DOHH2 (cell line): ENCODE measurements around the gene SKAP2.
A peak's percentile ranks its signal among the peaks of the same experiment; 100 is the strongest.

Experiments
- H3F3A ChIP-seq: fragments of 200-600 bp; sonication (generic), shearing (Covaris generic); 2 replicates; pipeline ENCODE4 v1.6.0; 2016; ENCODE audit warnings: antibody characterized with exemption, mild to moderate bottlenecking; ENCODE audit not compliant: control insufficient read depth, insufficient read depth
- H3K27ac ChIP-seq: fragments of 200-600 bp; sonication (generic); 2 replicates; pipeline ENCODE4 v1.5.1; 2014; ENCODE audit warnings: low read depth, mild to moderate bottlenecking, low read length, moderate library complexity
- H3K27me3 ChIP-seq: fragments of 200-600 bp; sonication (generic); 2 replicates; pipeline ENCODE4 v1.6.1; 2014; ENCODE audit warnings: mild to moderate bottlenecking, low read length, mixed read lengths; ENCODE audit not compliant: control insufficient read depth
- H3K36me3 ChIP-seq: fragments of 200-600 bp; sonication (generic); 2 replicates; pipeline ENCODE4 v1.6.1; 2014; ENCODE audit warnings: mild to moderate bottlenecking, low read length, moderate library complexity, mixed read lengths; ENCODE audit not compliant: control insufficient read depth
- H3K4me1 ChIP-seq: fragments of 200-600 bp; sonication (generic); 2 replicates; pipeline ENCODE4 v1.6.1; 2014; ENCODE audit warnings: mild to moderate bottlenecking, low read length, mixed read lengths; ENCODE audit not compliant: control insufficient read depth
- H3K4me2 ChIP-seq: fragments of 200-600 bp; sonication (generic); 2 replicates; pipeline ENCODE4 v1.6.0; 2014; ENCODE audit warnings: mild to moderate bottlenecking, low read length, moderate library complexity
- H3K4me3 ChIP-seq: fragments of 200-600 bp; sonication (generic); 2 replicates; pipeline ENCODE4 v1.5.1; 2014; ENCODE audit warnings: mild to moderate bottlenecking, low read length, mixed read lengths
- H3K79me2 ChIP-seq: fragments of 200-600 bp; sonication (generic); 2 replicates; pipeline ENCODE4 v1.6.1; 2014; ENCODE audit warnings: mild to moderate bottlenecking, low read length, mixed read lengths; ENCODE audit not compliant: control insufficient read depth
- H3K9me2 ChIP-seq: fragments of 200-600 bp; sonication (generic); replicated peaks from 2 replicates; pipeline ENCODE4 v1.6.1; 2014; ENCODE audit warnings: mild to moderate bottlenecking, low read length, mixed read lengths; ENCODE audit not compliant: control insufficient read depth
- H3K9me3 ChIP-seq: fragments of 200-600 bp; sonication (generic); 2 replicates; pipeline ENCODE4 v1.6.1; 2014; ENCODE audit warnings: antibody characterized with exemption, low read length, mixed read lengths; ENCODE audit not compliant: control insufficient read depth, insufficient read depth
- H4K20me1 ChIP-seq: fragments of 200-600 bp; sonication (generic); 2 replicates; pipeline ENCODE4 v1.6.0; 2014; ENCODE audit warnings: low read depth, mild to moderate bottlenecking, antibody characterized with exemption, low read length, moderate library complexity; ENCODE audit not compliant: control insufficient read depth, insufficient read depth
- CTCF ChIP-seq: fragments of 200-600 bp; sonication (generic); IDR thresholded peaks from one replicate; pipeline ENCODE4 v1.5.1; 2014; ENCODE audit warnings: antibody characterized with exemption, mild to moderate bottlenecking, low read depth, low read length; ENCODE audit not compliant: poor library complexity, severe bottlenecking
- EZH2phosphoT487 ChIP-seq: fragments of 200-600 bp; sonication (generic); IDR thresholded peaks from 2 replicates; pipeline ENCODE4 v1.6.1; 2017; ENCODE audit warnings: borderline replicate concordance, mild to moderate bottlenecking, antibody characterized with exemption, low read length, moderate library complexity, mixed read lengths

Gene SKAP2

GRCh38 chr7:26864309-26865093, at the start of gene SKAP2:
SKAP2 (minus strand) TSS chr7:26864590; CDS start chr7:26864429, 161 bp downstream.
- H3K4me2 ChIP-seq: peak within 1 kb of the TSS; percentile 87
- no peaks in the 10 kb centered on the region for H3K9me2 ChIP-seq
- H3K36me3 ChIP-seq: peaks cover 4% of the 10 kb centered on the region; the same call in 1 of the 2 replicates
- peaks cover 40% of the 10 kb centered on the region for H3K4me1 ChIP-seq
- H4K20me1 ChIP-seq: no peaks in the 10 kb centered on the region
- H3F3A ChIP-seq: peaks cover 13% of the 10 kb centered on the region
- peaks cover 42% of the 10 kb centered on the region for H3K79me2 ChIP-seq
- TF ChIP-seq CTCF (no peak), EZH2phosphoT487 (no peak)
- no peaks in the 10 kb centered on the region for H3K27me3 ChIP-seq
- peak within 1 kb of the TSS; percentile 87 for H3K27ac ChIP-seq
- H3K9me3 ChIP-seq: no peaks in the 10 kb centered on the region
- peak within 1 kb of the TSS; percentile 91 for H3K4me3 ChIP-seq

- H3K4me1 ChIP-seq: no peaks in the 10 kb centered on the region
- no peaks in the 10 kb centered on the region for H3K36me3 ChIP-seq
- no peak overlapping the region for H3K4me3 ChIP-seq
- no peak for TF ChIP-seq EZH2phosphoT487
- TF ChIP-seq CTCF: no peak
- no peaks in the 10 kb centered on the region for H3K9me3 ChIP-seq
- no peaks in the 10 kb centered on the region for H4K20me1 ChIP-seq
- H3F3A ChIP-seq: no peaks in the 10 kb centered on the region
- no peaks in the 10 kb centered on the region for H3K9me2 ChIP-seq
- H3K4me2 ChIP-seq: no peak overlapping the region
- peaks cover 23% of the 10 kb centered on the region for H3K27me3 ChIP-seq
- no peaks in the 10 kb centered on the region for H3K79me2 ChIP-seq
- no peak overlapping the region for H3K27ac ChIP-seq
Measured at GRCh38 chr7:26912933-26913536, 48.6 kb upstream of the SKAP2 start.

GRCh38 chr7:26912338-26912737, 47.9 kb upstream of the SKAP2 start:
- no peaks in the 10 kb centered on the region for H4K20me1 ChIP-seq
- no peaks in the 10 kb centered on the region for H3K79me2 ChIP-seq
- no peaks in the 10 kb centered on the region for H3K4me1 ChIP-seq
- no peaks in the 10 kb centered on the region for H3K36me3 ChIP-seq
- no peak overlapping the region for H3K4me2 ChIP-seq
- H3K9me3 ChIP-seq: no peaks in the 10 kb centered on the region
- no peak for TF ChIP-seq CTCF
- no peak overlapping the region for H3K27ac ChIP-seq
- H3K27me3 ChIP-seq: peaks cover 18% of the 10 kb centered on the region
- H3K9me2 ChIP-seq: no peaks in the 10 kb centered on the region
- H3K4me3 ChIP-seq: no peak overlapping the region
- no peaks in the 10 kb centered on the region for H3F3A ChIP-seq
